ENCODE results near the gene ERC2.

GRCh38 chr3:55559500-55560423, 908.5 kb downstream of the ERC2 start:
- no peak for TF ChIP-seq CTCF (conservative IDR thresholded peaks at IDR 0.05; ENCODE audit: low read length)
- TF ChIP-seq EZH2phosphoT487 (IDR thresholded peaks at IDR 0.05; ENCODE audit: borderline replicate concordance) = no peak
